Measurements from ENCODE around the gene CD58. TPM values are rescaled to one million over a fixed set of nuclear protein-coding genes. Genes with fewer than 3 reads are reported as not detected.
A peak's percentile ranks its signal among the peaks of the same experiment; 100 is the strongest.
"Not testable (repeated sequence)": the region's sequence is repeated elsewhere in the genome, so short reads cannot be mapped to it uniquely, and the experiment has no call there.

The CD58 gene
- total RNA-seq, result 10 to 100 TPM; 22.3 to 79.7 (median 24.4) TPM

GRCh38 chr1:116570358-116571214, at the start of gene CD58:
Gene CD58 (minus strand): TSS chr1:116571026. CDS start chr1:116570972, 54 bp downstream.
- peak; percentile 83 to 87 for DNase-seq
- intact Hi-C loops (cut with DNase I; ENCODE audit: low total_unique reads), result loop anchor here (10.0 kb wide), 1 partner anchor 494 kb away; the partner anchor contains the start of gene TTF2
- TF ChIP-seq POLR2A (IDR thresholded peaks at IDR 0.05) (peak; percentile 47 to 71), CTCF (IDR thresholded peaks at IDR 0.05) (peak; percentile 36 to 75 (median 59))
- Histone ChIP-seq H3K36me3 (no peaks in the 10 kb centered on the region), H3K4me3 (peak within 1 kb of the TSS; percentile 62 to 82), H3K27me3 (no peaks in the 10 kb centered on the region), H3K9me3 (no peaks in the 10 kb centered on the region), H3K4me1 (no peaks in the 10 kb centered on the region), H3K27ac (peak within 1 kb of the TSS; percentile 94 to 95)

- H3K4me3 ChIP-seq; intact Hi-C loops (cut with DNase I; ENCODE audit: low total_unique reads); DNase-seq; H3K4me1 ChIP-seq; H3K9me3 ChIP-seq; H3K27ac ChIP-seq; H3K27me3 ChIP-seq; H3K36me3 ChIP-seq: not testable (repeated sequence)
Measured at GRCh38 chr1:116620392-116620791, 49.6 kb upstream of the CD58 start.

GRCh38 chr1:116619106-116619505, 48.3 kb upstream of the CD58 start:
- intact Hi-C loops (cut with DNase I; ENCODE audit: low total_unique reads); H3K9me3 ChIP-seq; H3K27ac ChIP-seq; H3K36me3 ChIP-seq; H3K4me3 ChIP-seq; H3K27me3 ChIP-seq; DNase-seq; H3K4me1 ChIP-seq: not testable (repeated sequence)

GRCh38 chr1:116617808-116618207, 47.0 kb upstream of the CD58 start:
- H3K4me3 ChIP-seq; H3K4me1 ChIP-seq; H3K27me3 ChIP-seq; H3K36me3 ChIP-seq; intact Hi-C loops (cut with DNase I; ENCODE audit: low total_unique reads); H3K9me3 ChIP-seq; DNase-seq; H3K27ac ChIP-seq: not testable (repeated sequence)

GRCh38 chr1:116613825-116614224, 43.0 kb upstream of the CD58 start:
- H3K4me1 ChIP-seq; DNase-seq; H3K4me3 ChIP-seq; H3K27me3 ChIP-seq; H3K9me3 ChIP-seq; H3K27ac ChIP-seq; intact Hi-C loops (cut with DNase I; ENCODE audit: low total_unique reads); H3K36me3 ChIP-seq: not testable (repeated sequence)

GRCh38 chr1:116609801-116610371, 39.1 kb upstream of the CD58 start:
- intact Hi-C loops (cut with DNase I; ENCODE audit: low total_unique reads); H3K4me1 ChIP-seq; H3K27me3 ChIP-seq; H3K36me3 ChIP-seq; H3K9me3 ChIP-seq; H3K4me3 ChIP-seq; DNase-seq; H3K27ac ChIP-seq: not testable (repeated sequence)

- H3K36me3 ChIP-seq; H3K27ac ChIP-seq; H3K4me1 ChIP-seq; H3K9me3 ChIP-seq; H3K27me3 ChIP-seq; intact Hi-C loops (cut with DNase I; ENCODE audit: low total_unique reads); H3K4me3 ChIP-seq; DNase-seq: not testable (repeated sequence)
Measured at GRCh38 chr1:116608841-116609240, 38.0 kb upstream of the CD58 start.

- intact Hi-C loops (cut with DNase I; ENCODE audit: low total_unique reads); H3K36me3 ChIP-seq; H3K27me3 ChIP-seq; H3K4me1 ChIP-seq; H3K4me3 ChIP-seq; H3K27ac ChIP-seq; DNase-seq; H3K9me3 ChIP-seq: not testable (repeated sequence)
Measured at GRCh38 chr1:116608151-116608550, 37.3 kb upstream of the CD58 start.

- H3K27me3 ChIP-seq; H3K9me3 ChIP-seq; H3K4me1 ChIP-seq; H3K4me3 ChIP-seq; DNase-seq; intact Hi-C loops (cut with DNase I; ENCODE audit: low total_unique reads); H3K27ac ChIP-seq; H3K36me3 ChIP-seq: not testable (repeated sequence)
Measured at GRCh38 chr1:116607463-116607862, 36.6 kb upstream of the CD58 start.

- H3K36me3 ChIP-seq; H3K4me1 ChIP-seq; H3K27me3 ChIP-seq; H3K27ac ChIP-seq; H3K4me3 ChIP-seq; intact Hi-C loops (cut with DNase I; ENCODE audit: low total_unique reads); DNase-seq; H3K9me3 ChIP-seq: not testable (repeated sequence)
Measured at GRCh38 chr1:116606067-116606466, 35.2 kb upstream of the CD58 start.
